SK-N-SH (cell line): ENCODE results near the gene BRI3BP. TPM values are rescaled to one million over a fixed set of nuclear protein-coding genes. Genes with fewer than 3 reads are reported as not detected.

Experiments used
- CTCF ChIA-PET: fragments of 300-600, 350-600 bp; formaldehyde crosslinking; extraction: SDS; loops from one replicate; lab custom pipeline; 2021; lab: Yijun Ruan, JAX
- POLR2A ChIA-PET: fragments of 350-600 bp; sonication (Branson Sonifier 250); formaldehyde crosslinking; extraction: SDS; loops from one replicate; lab custom pipeline; 2020; ENCODE audit warnings: antibody characterized with exemption, inconsistent platforms; lab: Yijun Ruan, JAX
- DNase-seq: peaks from one replicate; pipeline ENCODE4 v3.0.0; 2012
- H2AFZ ChIP-seq: fragments of 200-600 bp; sonication (generic); 2 replicates; pipeline ENCODE4 v1.8.1; 2016; ENCODE audit warnings: antibody characterized with exemption, mild to moderate bottlenecking, low read depth
- H3F3A ChIP-seq: fragments of 200-600 bp; sonication (generic); replicated peaks from 2 replicates; pipeline ENCODE3; 2016; ENCODE audit warnings: antibody characterized with exemption, mild to moderate bottlenecking; ENCODE audit not compliant: insufficient read depth
- H3K27ac ChIP-seq, 2 experiments: fragments of 200-500 bp in 1 of 2; fragments of 200-600 bp in 1 of 2; sonication (Bioruptor generic) in 1 of 2; sonication (generic), shearing (Covaris generic) in 1 of 2; 2 replicates each; pipeline versions ENCODE4 v1.5.1 to v1.6.1; 2014 to 2016; ENCODE audit warnings: low read depth in 2 of 2, inconsistent platforms in 1 of 2, low read length in 1 of 2, mild to moderate bottlenecking in 1 of 2, mixed read lengths in 1 of 2
- H3K27me3 ChIP-seq: fragments of 200-600 bp; sonication (generic), shearing (Covaris generic); 2 replicates; pipeline ENCODE4 v1.6.1; 2016; ENCODE audit warnings: mixed run types; ENCODE audit not compliant: insufficient read depth
- H3K36me3 ChIP-seq, 2 experiments: fragments of 200-500 bp in 1 of 2; fragments of 200-600 bp in 1 of 2; sonication (Bioruptor generic) in 1 of 2; sonication (generic) in 1 of 2; replicated peaks in 1 of 2; 2 replicates each; pipeline versions ENCODE3 to v1.5.1; 2014 to 2016; ENCODE audit warnings: low read length in 1 of 2, mild to moderate bottlenecking in 1 of 2; ENCODE audit not compliant: insufficient read depth in 2 of 2, control insufficient read depth in 1 of 2
- H3K4me1 ChIP-seq, 2 experiments: fragments of 200-500 bp in 1 of 2; fragments of 200-600 bp in 1 of 2; sonication (Bioruptor generic) in 1 of 2; sonication (generic), shearing (Covaris generic) in 1 of 2; 2 replicates each; pipeline versions ENCODE4 v1.5.1 to v1.6.1; 2014 to 2016; ENCODE audit warnings: low read depth in 1 of 2, low read length in 1 of 2, mixed run types in 1 of 2; ENCODE audit not compliant: insufficient read depth in 2 of 2, control insufficient read depth in 1 of 2
- H3K4me2 ChIP-seq: fragments of 200-600 bp; sonication (generic), shearing (Covaris generic); 2 replicates; pipeline ENCODE4 v1.6.1; 2017; ENCODE audit warnings: mixed run types
- H3K4me3 ChIP-seq, 2 experiments: fragments of 200-500 bp in 1 of 2; fragments of 200-600 bp in 1 of 2; sonication (Bioruptor generic) in 1 of 2; sonication (generic), shearing (Covaris generic) in 1 of 2; 2 replicates each; pipeline versions ENCODE4 v1.5.1 to v1.8.1; 2014 to 2016; ENCODE audit warnings: low read depth in 2 of 2, inconsistent platforms in 1 of 2, low read length in 1 of 2, mild to moderate bottlenecking in 1 of 2, mixed read lengths in 1 of 2, moderate library complexity in 1 of 2
- H3K79me2 ChIP-seq: fragments of 200-600 bp; sonication (generic); 2 replicates; pipeline ENCODE4 v1.8.1; 2017; ENCODE audit warnings: mild to moderate bottlenecking; ENCODE audit not compliant: insufficient read depth
- H3K9ac ChIP-seq: fragments of 200-600 bp; sonication (generic); 2 replicates; pipeline ENCODE4 v1.6.1; 2017; ENCODE audit warnings: mixed run types
- H3K9me2 ChIP-seq: fragments of 200-600 bp; sonication (generic); 2 replicates; pipeline ENCODE4 v1.6.1; 2017; ENCODE audit warnings: mixed run types
- H3K9me3 ChIP-seq: fragments of 200-600 bp; sonication (generic); 2 replicates; pipeline ENCODE4 v1.6.1; 2017; ENCODE audit warnings: mixed run types, mild to moderate bottlenecking, moderate library complexity
- H4K20me1 ChIP-seq: fragments of 200-600 bp; sonication (generic); 2 replicates; pipeline ENCODE4 v1.6.1; 2017; ENCODE audit warnings: mild to moderate bottlenecking, mixed run types; ENCODE audit not compliant: insufficient read depth
- CHD2 ChIP-seq: fragments of 150-350 bp; IDR thresholded peaks from 2 replicates; pipeline ENCODE4 v1.6.1; 2018; ENCODE audit warnings: low read length; ENCODE audit not compliant: partially characterized antibody
- EZH2phosphoT487 ChIP-seq: fragments of 200-600 bp; sonication (generic); IDR thresholded peaks from 2 replicates; pipeline ENCODE4 v1.6.1; 2017; ENCODE audit warnings: low read depth, mixed run types, mild to moderate bottlenecking, antibody characterized with exemption, moderate library complexity, borderline replicate concordance
- FOXM1 ChIP-seq: IDR thresholded peaks from 2 replicates; pipeline ENCODE4 v1.4.0; 2012; ENCODE audit warnings: low read depth, mild to moderate bottlenecking
- IRF3 ChIP-seq: fragments of 150-350 bp; IDR thresholded peaks from 2 replicates; pipeline ENCODE4 v1.6.1; 2016; ENCODE audit warnings: mild to moderate bottlenecking, low read depth, low read length
- JUND ChIP-seq: IDR thresholded peaks from 2 replicates; pipeline ENCODE4 v1.4.0; 2012
- PBX3 ChIP-seq: IDR thresholded peaks from 2 replicates; pipeline ENCODE4; 2012
- RAD21 ChIP-seq: IDR thresholded peaks from 2 replicates; pipeline ENCODE4 v1.6.1; 2012; ENCODE audit warnings: mild to moderate bottlenecking, low read length
- TAF1 ChIP-seq: IDR thresholded peaks from 2 replicates; pipeline ENCODE4 v1.6.1; 2012; ENCODE audit warnings: low read depth, mild to moderate bottlenecking, low read length, moderate library complexity, borderline replicate concordance
- TCF12 ChIP-seq: IDR thresholded peaks from 2 replicates; pipeline ENCODE4 v1.4.0; 2012
- TEAD4 ChIP-seq: IDR thresholded peaks from 2 replicates; pipeline ENCODE4 v1.4.0; 2012; ENCODE audit warnings: mild to moderate bottlenecking, borderline replicate concordance; ENCODE audit not compliant: insufficient read depth
- USF1 ChIP-seq: IDR thresholded peaks from 2 replicates; pipeline ENCODE4 v1.4.0; 2012; ENCODE audit warnings: low read depth, borderline replicate concordance
- WGBS: methylation state at CpG from one replicate; pipeline ENCODE4 v1.1.6; 2017; ENCODE audit warnings: low lambda C conversion rate; 5-methylcytosine and 5-hydroxymethylcytosine counted together
- polyA plus RNA-seq, 3 experiments: library from polyadenylated mRNA; depleted of rRNA; stranded (reverse); fragments of >200 nt; gene quantifications; 2 replicates each; pipeline ENCODE4 v1.2.3, GENCODE V29; 2012
- TF ChIP-seq, protein P1 (sequence below): fragments of 150-350 bp; IDR thresholded peaks from 2 replicates; pipeline ENCODE4 v1.6.1; 2017; ENCODE audit warnings: antibody characterized with exemption, low read length, low read depth, borderline replicate concordance

BRI3BP gene
- polyA plus RNA-seq, 1 of the 3 experiments (the other 2 are of a cell fraction), result 3.8 TPM

DNA sequence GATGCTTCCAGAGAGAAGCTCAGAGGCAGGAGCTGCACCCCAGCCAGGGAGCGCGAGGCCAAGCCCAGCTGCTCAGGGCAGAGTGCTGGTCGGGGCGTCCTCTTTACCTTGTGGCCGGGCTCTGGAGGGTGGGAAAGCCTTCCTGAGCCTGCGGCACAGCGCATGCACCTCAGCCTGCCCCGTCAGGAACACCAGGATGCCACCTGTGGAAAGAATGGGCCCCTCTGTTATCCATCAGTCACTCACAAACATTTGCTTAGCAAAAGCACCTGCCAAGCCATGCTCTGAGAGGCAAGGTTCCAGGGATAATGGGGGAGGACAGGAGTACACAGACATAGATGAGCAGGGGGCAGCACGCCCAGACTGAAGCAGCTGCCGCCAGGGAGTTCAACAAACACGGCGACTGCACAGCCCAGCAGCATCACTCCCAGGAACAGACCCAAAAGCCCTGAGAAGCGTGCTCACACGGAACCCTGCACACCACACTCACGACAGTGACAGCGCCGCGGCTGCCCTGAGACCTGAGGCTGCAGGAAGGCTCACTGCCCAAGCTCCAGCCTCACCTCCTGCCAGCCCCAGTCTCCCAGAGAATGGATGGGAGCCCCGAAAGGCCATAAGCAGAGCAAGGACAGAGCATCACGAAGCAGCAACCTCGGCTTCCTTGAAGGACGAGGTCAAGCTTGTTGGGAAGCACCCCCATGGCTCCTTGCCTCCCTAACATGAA is 26.3 kb upstream of the BRI3BP start:
- Histone ChIP-seq H3K36me3 (peaks cover 9 to 59% of the 10 kb centered on the region in 2 experiments), H3K9me2 (no peaks in the 10 kb centered on the region), H3K4me1 (no peaks in the 10 kb centered on the region), H3F3A (no peaks in the 10 kb centered on the region), H3K9ac (no peak overlapping the region), H2AFZ (no peak overlapping the region), H3K9me3 (no peaks in the 10 kb centered on the region), H3K4me3 (no peak overlapping the region), H3K79me2 (no peaks in the 10 kb centered on the region), H4K20me1 (no peaks in the 10 kb centered on the region), H3K4me2 (no peak overlapping the region), H3K27me3 (no peaks in the 10 kb centered on the region), H3K27ac (no peak overlapping the region)
- TF ChIP-seq PBX3 (no peak), USF1 (no peak)
- 98% methylated on average over 22 of the region's 22 CpGs for WGBS
- DNase-seq, result no peak
- ChIA-PET CTCF (no interaction called here), POLR2A (no interaction called here)

- no peaks in the 10 kb centered on the region for H3K9me3 ChIP-seq
- no peak overlapping the region for H3K4me3 ChIP-seq
- TF ChIP-seq RAD21 (no peak), CHD2 (no peak), FOXM1 (no peak), TAF1 (no peak), JUND (no peak), TCF12 (no peak), USF1 (no peak), PBX3 (no peak), IRF3 (no peak), TEAD4 (no peak), EZH2phosphoT487 (no peak)
- TF ChIP-seq, protein P1, sequence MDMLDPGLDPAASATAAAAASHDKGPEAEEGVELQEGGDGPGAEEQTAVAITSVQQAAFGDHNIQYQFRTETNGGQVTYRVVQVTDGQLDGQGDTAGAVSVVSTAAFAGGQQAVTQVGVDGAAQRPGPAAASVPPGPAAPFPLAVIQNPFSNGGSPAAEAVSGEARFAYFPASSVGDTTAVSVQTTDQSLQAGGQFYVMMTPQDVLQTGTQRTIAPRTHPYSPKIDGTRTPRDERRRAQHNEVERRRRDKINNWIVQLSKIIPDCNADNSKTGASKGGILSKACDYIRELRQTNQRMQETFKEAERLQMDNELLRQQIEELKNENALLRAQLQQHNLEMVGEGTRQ, result no peak
- H3K9ac ChIP-seq, result no peak overlapping the region
- no peaks in the 10 kb centered on the region for H4K20me1 ChIP-seq
- H3K9me2 ChIP-seq, result no peaks in the 10 kb centered on the region
- H3K36me3 ChIP-seq, result peaks cover 3 to 59% of the 10 kb centered on the region in 2 experiments
- H3K4me1 ChIP-seq, result no peaks in the 10 kb centered on the region
- CTCF ChIA-PET, result no interaction called here
- H2AFZ ChIP-seq, result no peak overlapping the region
- no peak overlapping the region for H3K4me2 ChIP-seq
- H3F3A ChIP-seq, result no peaks in the 10 kb centered on the region
- H3K27ac ChIP-seq, result no peak overlapping the region
- no peak for DNase-seq
- no peaks in the 10 kb centered on the region for H3K79me2 ChIP-seq
- 91% methylated on average over 8 of the region's 17 CpGs for WGBS
- POLR2A ChIA-PET, result interaction anchor here (1.0 kb wide), 1 partner anchor 28 kb away, joined by 3 read pairs; no protein-coding TSS in a partner anchor
- H3K27me3 ChIP-seq, result no peaks in the 10 kb centered on the region
These were observed 24.8 kb upstream of the BRI3BP start for GRCh38 chr12:124968656-124969055.
